Activated naive CD8-positive, alpha-beta T cell treated with anti-CD3 and anti-CD28 coated beads, Interleukin-2, amount 50 U/mL, for 24 hours (primary cell): ENCODE measurements around the gene NYAP2.
A peak's percentile ranks its signal among the peaks of the same experiment; 100 is the strongest.

Experiments
- ATAC-seq: fragments of 150-1000 bp; cut with Tn5 transposase; one replicate; pipeline ENCODE4 v1.10.0; 2021
- DNase-seq: peaks from one replicate; pipeline ENCODE4 v3.0.0; 2021
- H3K27ac Mint-ChIP-seq: one replicate; pipeline ENCODE4 v1.8.0; 2021; ENCODE audit warnings: mild to moderate bottlenecking, mixed read lengths
- H3K27me3 Mint-ChIP-seq: one replicate; pipeline ENCODE4 v1.8.0; 2021; ENCODE audit warnings: mixed read lengths
- H3K36me3 Mint-ChIP-seq: one replicate; pipeline ENCODE4 v1.8.0; 2021; ENCODE audit warnings: low read depth, mixed read lengths
- H3K4me1 Mint-ChIP-seq: one replicate; pipeline ENCODE4 v1.8.0; 2021; ENCODE audit warnings: mixed read lengths
- H3K4me3 Mint-ChIP-seq: one replicate; pipeline ENCODE4 v1.8.0; 2021; ENCODE audit warnings: mild to moderate bottlenecking, moderate library complexity, mixed read lengths
- H3K9me3 Mint-ChIP-seq: one replicate; pipeline ENCODE4 v1.8.0; 2021; ENCODE audit warnings: mixed read lengths

Gene NYAP2

GRCh38 chr2:225399504-225399903, at the start of gene NYAP2:
TSS of gene NYAP2 (plus strand) at chr2:225399710. CDS start at chr2:225408881, 9,171 bp downstream.
- DNase-seq (no peak), ATAC-seq (no peak)
- no peak within 1 kb of the TSS for H3K27ac Mint-ChIP-seq
- H3K4me3 Mint-ChIP-seq, result no peak within 1 kb of the TSS
- H3K27me3 Mint-ChIP-seq, result peaks cover 15% of the 10 kb centered on the region
- no peaks in the 10 kb centered on the region for H3K36me3 Mint-ChIP-seq
- H3K4me1 Mint-ChIP-seq, result no peaks in the 10 kb centered on the region
- no peaks in the 10 kb centered on the region for H3K9me3 Mint-ChIP-seq

GRCh38 chr2:225353579-225354085, 45.9 kb upstream of the NYAP2 start:
- no peaks in the 10 kb centered on the region for H3K9me3 Mint-ChIP-seq
- peaks cover 11% of the 10 kb centered on the region for H3K27me3 Mint-ChIP-seq
- no peaks in the 10 kb centered on the region for H3K36me3 Mint-ChIP-seq
- no peaks in the 10 kb centered on the region for H3K4me1 Mint-ChIP-seq
- no peak overlapping the region for H3K4me3 Mint-ChIP-seq
- DNase-seq (no peak), ATAC-seq (no peak)
- H3K27ac Mint-ChIP-seq, result no peak overlapping the region

GRCh38 chr2:225354281-225354774, 45.2 kb upstream of the NYAP2 start:
- H3K27me3 Mint-ChIP-seq, result peaks cover 11% of the 10 kb centered on the region
- H3K36me3 Mint-ChIP-seq, result no peaks in the 10 kb centered on the region
- ATAC-seq (no peak), DNase-seq (no peak)
- no peaks in the 10 kb centered on the region for H3K9me3 Mint-ChIP-seq
- H3K4me3 Mint-ChIP-seq, result no peak overlapping the region
- no peaks in the 10 kb centered on the region for H3K4me1 Mint-ChIP-seq
- no peak overlapping the region for H3K27ac Mint-ChIP-seq

- H3K9me3 Mint-ChIP-seq, result no peaks in the 10 kb centered on the region
- H3K36me3 Mint-ChIP-seq, result no peaks in the 10 kb centered on the region
- H3K27me3 Mint-ChIP-seq, result peaks cover 11% of the 10 kb centered on the region
- ATAC-seq (no peak), DNase-seq (no peak)
- no peaks in the 10 kb centered on the region for H3K4me1 Mint-ChIP-seq
- no peak overlapping the region for H3K4me3 Mint-ChIP-seq
- H3K27ac Mint-ChIP-seq, result no peak overlapping the region
Measured at GRCh38 chr2:225355788-225356187, 43.7 kb upstream of the NYAP2 start.

GRCh38 chr2:225366731-225367130, 32.8 kb upstream of the NYAP2 start:
- H3K4me3 Mint-ChIP-seq, result no peak overlapping the region
- H3K27ac Mint-ChIP-seq, result no peak overlapping the region
- no peak for DNase-seq
- no peaks in the 10 kb centered on the region for H3K4me1 Mint-ChIP-seq
- no peaks in the 10 kb centered on the region for H3K9me3 Mint-ChIP-seq
- no peaks in the 10 kb centered on the region for H3K27me3 Mint-ChIP-seq
- no peaks in the 10 kb centered on the region for H3K36me3 Mint-ChIP-seq
- no peak for ATAC-seq

- Mint-ChIP-seq H3K27me3 (no peaks in the 10 kb centered on the region), H3K36me3 (no peaks in the 10 kb centered on the region), H3K4me3 (no peak overlapping the region), H3K9me3 (no peaks in the 10 kb centered on the region), H3K27ac (no peak overlapping the region), H3K4me1 (no peaks in the 10 kb centered on the region)
- DNase-seq (no peak), ATAC-seq (no peak)
Measured at GRCh38 chr2:225367482-225367881, 32.0 kb upstream of the NYAP2 start.

- Mint-ChIP-seq H3K27me3 (peaks cover 2% of the 10 kb centered on the region), H3K36me3 (no peaks in the 10 kb centered on the region), H3K9me3 (no peaks in the 10 kb centered on the region), H3K4me1 (no peaks in the 10 kb centered on the region), H3K4me3 (no peak overlapping the region), H3K27ac (no peak overlapping the region)
- DNase-seq (no peak), ATAC-seq (no peak)
Measured at GRCh38 chr2:225378984-225379383, 20.5 kb upstream of the NYAP2 start.

- Mint-ChIP-seq H3K27me3 (peaks cover 2% of the 10 kb centered on the region), H3K36me3 (no peaks in the 10 kb centered on the region), H3K27ac (no peak overlapping the region), H3K4me3 (no peak overlapping the region), H3K4me1 (no peaks in the 10 kb centered on the region), H3K9me3 (no peaks in the 10 kb centered on the region)
- DNase-seq (no peak), ATAC-seq (no peak)
Measured at GRCh38 chr2:225379856-225380255, 19.7 kb upstream of the NYAP2 start.

- Mint-ChIP-seq H3K9me3 (no peaks in the 10 kb centered on the region), H3K27ac (no peak overlapping the region), H3K36me3 (no peaks in the 10 kb centered on the region), H3K4me1 (no peaks in the 10 kb centered on the region), H3K4me3 (no peak overlapping the region), H3K27me3 (peaks cover 2% of the 10 kb centered on the region)
- ATAC-seq, result no peak
- DNase-seq, result no peak
Measured at GRCh38 chr2:225381609-225382008, 17.9 kb upstream of the NYAP2 start.

- Mint-ChIP-seq H3K36me3 (no peaks in the 10 kb centered on the region), H3K9me3 (no peaks in the 10 kb centered on the region), H3K27ac (no peak overlapping the region), H3K27me3 (peaks cover 15% of the 10 kb centered on the region), H3K4me1 (no peaks in the 10 kb centered on the region), H3K4me3 (no peak overlapping the region)
- DNase-seq (no peak), ATAC-seq (no peak)
Measured at GRCh38 chr2:225398372-225398771, 1.1 kb upstream of the NYAP2 start.

- H3K36me3 Mint-ChIP-seq, result no peaks in the 10 kb centered on the region
- H3K4me3 Mint-ChIP-seq, result no peak overlapping the region
- ATAC-seq (no peak), DNase-seq (peak; percentile 4)
- H3K4me1 Mint-ChIP-seq, result no peaks in the 10 kb centered on the region
- H3K9me3 Mint-ChIP-seq, result no peaks in the 10 kb centered on the region
- no peak overlapping the region for H3K27ac Mint-ChIP-seq
- H3K27me3 Mint-ChIP-seq, result peaks cover 15% of the 10 kb centered on the region
Measured at GRCh38 chr2:225400060-225400511, 576 bp downstream of the NYAP2 start.

GRCh38 chr2:225400546-225401400, 1.3 kb downstream of the NYAP2 start:
- Mint-ChIP-seq H3K27ac (no peak overlapping the region), H3K9me3 (no peaks in the 10 kb centered on the region), H3K27me3 (peaks cover 15% of the 10 kb centered on the region), H3K36me3 (no peaks in the 10 kb centered on the region), H3K4me3 (no peak overlapping the region), H3K4me1 (no peaks in the 10 kb centered on the region)
- DNase-seq (no peak), ATAC-seq (no peak)

- Mint-ChIP-seq H3K9me3 (no peaks in the 10 kb centered on the region), H3K27me3 (peaks cover 10% of the 10 kb centered on the region), H3K27ac (no peak overlapping the region), H3K36me3 (no peaks in the 10 kb centered on the region), H3K4me3 (no peak overlapping the region), H3K4me1 (no peaks in the 10 kb centered on the region)
- ATAC-seq (no peak), DNase-seq (no peak)
Measured at GRCh38 chr2:225402210-225402776, 2.8 kb downstream of the NYAP2 start.

GRCh38 chr2:225411452-225411851, 11.9 kb downstream of the NYAP2 start:
- Mint-ChIP-seq H3K36me3 (no peaks in the 10 kb centered on the region), H3K4me1 (no peaks in the 10 kb centered on the region), H3K9me3 (no peaks in the 10 kb centered on the region), H3K27ac (no peak overlapping the region), H3K27me3 (peaks cover 2% of the 10 kb centered on the region), H3K4me3 (no peak overlapping the region)
- DNase-seq (no peak), ATAC-seq (no peak)

GRCh38 chr2:225413786-225414185, 14.3 kb downstream of the NYAP2 start:
- no peak for ATAC-seq
- Mint-ChIP-seq H3K4me1 (no peaks in the 10 kb centered on the region), H3K27me3 (peaks cover 2% of the 10 kb centered on the region)

More at GRCh38 chr2:225413786-225414185, 14.3 kb downstream of the NYAP2 start:
- no peak overlapping the region for H3K4me3 Mint-ChIP-seq
- DNase-seq, result no peak
- no peaks in the 10 kb centered on the region for H3K9me3 Mint-ChIP-seq
- H3K27ac Mint-ChIP-seq, result no peak overlapping the region
- H3K36me3 Mint-ChIP-seq, result no peaks in the 10 kb centered on the region
